Mesodermal cell (in vitro differentiated cells): ENCODE results near the gene F5.

Experiments
- H3K27ac ChIP-seq: 2 replicates; pipeline ENCODE4 v1.7.0; 2013; ENCODE audit warnings: mild to moderate bottlenecking, low read depth, low read length, moderate library complexity; ENCODE audit not compliant: severe bottlenecking
- H3K36me3 ChIP-seq: 2 replicates; pipeline ENCODE4 v1.7.1; 2013; ENCODE audit warnings: mild to moderate bottlenecking, low read length, moderate library complexity; ENCODE audit not compliant: control insufficient read depth, insufficient read depth
- H3K4me1 ChIP-seq: one replicate; pipeline ENCODE4 v1.7.1; 2013; ENCODE audit warnings: mild to moderate bottlenecking, low read length; ENCODE audit not compliant: insufficient read depth, control insufficient read depth, poor library complexity, severe bottlenecking
- H3K4me3 ChIP-seq: 2 replicates; pipeline ENCODE4 v1.7.0; 2013; ENCODE audit warnings: low read length, control low read depth, mild to moderate bottlenecking; ENCODE audit not compliant: insufficient read depth, poor library complexity, severe bottlenecking; ENCODE audit errors: extremely low read depth
- H3K9me3 ChIP-seq: 2 replicates; pipeline ENCODE4 v1.7.1; 2013; ENCODE audit warnings: mild to moderate bottlenecking, low read length, moderate library complexity; ENCODE audit not compliant: control insufficient read depth
- WGBS, 2 experiments: methylation state at CpG; one replicate each; pipeline ENCODE4 v1.1.5; 2013; ENCODE audit warnings: missing lambda C conversion rate in 2 of 2; ENCODE audit not compliant: insufficient coverage in 2 of 2; 5-methylcytosine and 5-hydroxymethylcytosine counted together

The F5 gene

DNA sequence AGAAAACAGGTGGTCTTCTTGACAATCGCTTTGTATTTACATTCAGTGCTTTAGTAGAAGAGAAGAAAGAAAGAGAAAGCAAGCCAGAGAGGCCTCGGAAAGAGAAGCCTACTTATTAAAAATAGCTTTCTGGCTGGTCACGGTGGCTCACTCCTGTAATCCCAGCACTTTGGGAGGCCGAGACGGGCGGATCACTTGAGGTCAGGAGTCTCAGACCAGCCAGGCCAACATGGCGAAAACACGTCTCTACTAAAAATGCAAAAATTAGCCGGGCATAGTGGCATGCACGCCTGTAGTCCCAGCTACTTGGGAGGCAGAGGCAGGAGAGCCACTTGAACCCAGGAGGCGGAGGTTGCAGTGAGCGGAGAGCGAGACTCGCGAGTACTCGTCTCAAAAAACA, 98.7 kb downstream of the F5 start:
- Histone ChIP-seq H3K27ac (peak overlapping the region; percentile 98), H3K4me1 (peaks cover 8% of the 10 kb centered on the region), H3K9me3 (no peaks in the 10 kb centered on the region), H3K36me3 (no peaks in the 10 kb centered on the region), H3K4me3 (no peak overlapping the region)
- WGBS, 2 experiments: 91 to 96% methylated on average over 10 to 12 of the region's 16 CpGs

DNA sequence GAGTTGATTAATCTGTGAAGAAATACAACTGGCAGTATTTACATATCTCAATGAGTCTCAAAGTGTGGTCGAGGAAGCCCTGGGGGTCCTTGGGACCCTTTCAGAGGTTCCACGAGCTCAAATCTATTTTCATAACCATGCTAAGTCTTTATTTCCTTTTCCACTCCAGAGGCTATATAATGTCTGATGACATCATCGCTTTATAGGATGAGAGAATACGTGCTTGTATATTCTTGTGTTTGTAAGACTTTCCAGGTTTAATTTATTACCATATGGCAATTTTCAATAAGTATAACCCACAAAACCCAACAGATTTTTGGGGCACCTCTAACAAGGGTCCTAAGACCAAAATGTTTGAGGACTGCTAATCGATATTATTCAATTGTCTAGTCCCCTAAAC, 99.1 kb downstream of the F5 start:
- Histone ChIP-seq H3K36me3 (no peaks in the 10 kb centered on the region), H3K27ac (peak overlapping the region; percentile 98), H3K4me3 (peak overlapping the region; percentile 73), H3K9me3 (no peaks in the 10 kb centered on the region), H3K4me1 (peaks cover 8% of the 10 kb centered on the region)
- WGBS, 2 experiments: 75 to 100% methylated on average over 2 of the region's 5 CpGs

DNA sequence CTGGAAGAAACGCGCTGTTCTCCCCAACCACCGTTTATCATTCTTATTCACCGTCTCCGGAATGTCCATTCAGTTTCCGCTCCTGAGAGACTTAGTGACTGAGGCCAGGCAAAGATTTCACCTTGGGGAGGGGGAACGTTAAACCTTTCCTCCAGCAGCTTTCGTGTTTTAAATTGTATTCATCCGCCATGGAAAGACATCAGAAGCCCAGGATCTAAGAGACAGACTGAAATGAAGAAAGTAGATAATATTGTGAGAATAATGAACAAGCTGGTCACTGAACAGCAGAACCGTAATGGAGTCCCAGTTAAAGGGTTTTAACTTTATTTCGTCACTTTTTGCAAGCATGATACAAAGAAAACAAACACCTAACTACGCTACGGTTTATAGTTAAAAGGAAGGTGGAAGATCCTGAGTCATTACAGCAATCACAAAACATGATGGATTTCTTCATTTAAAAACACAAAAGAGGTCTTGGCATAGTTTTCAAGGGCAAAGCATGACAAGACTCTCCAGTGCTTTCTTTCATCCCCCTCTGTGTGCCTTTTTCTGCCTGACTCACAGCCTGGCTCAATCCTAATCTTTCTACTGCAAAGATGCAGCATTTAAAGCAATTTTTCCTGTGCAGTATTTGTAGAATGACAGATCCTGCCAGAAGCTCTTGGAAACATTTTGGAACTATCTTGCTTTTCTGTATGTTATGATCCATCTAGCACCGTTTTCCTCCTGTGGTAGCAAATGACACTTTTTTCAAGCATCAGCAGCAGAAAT, 99.8 kb downstream of the F5 start:
- Histone ChIP-seq H3K36me3 (no peaks in the 10 kb centered on the region), H3K9me3 (no peaks in the 10 kb centered on the region), H3K4me3 (peak overlapping the region; percentile 73), H3K4me1 (peaks cover 8% of the 10 kb centered on the region), H3K27ac (peak overlapping the region; percentile 98)
- WGBS, 2 experiments: 8 to 18% methylated on average over 5 to 8 of the region's 14 CpGs

DNA sequence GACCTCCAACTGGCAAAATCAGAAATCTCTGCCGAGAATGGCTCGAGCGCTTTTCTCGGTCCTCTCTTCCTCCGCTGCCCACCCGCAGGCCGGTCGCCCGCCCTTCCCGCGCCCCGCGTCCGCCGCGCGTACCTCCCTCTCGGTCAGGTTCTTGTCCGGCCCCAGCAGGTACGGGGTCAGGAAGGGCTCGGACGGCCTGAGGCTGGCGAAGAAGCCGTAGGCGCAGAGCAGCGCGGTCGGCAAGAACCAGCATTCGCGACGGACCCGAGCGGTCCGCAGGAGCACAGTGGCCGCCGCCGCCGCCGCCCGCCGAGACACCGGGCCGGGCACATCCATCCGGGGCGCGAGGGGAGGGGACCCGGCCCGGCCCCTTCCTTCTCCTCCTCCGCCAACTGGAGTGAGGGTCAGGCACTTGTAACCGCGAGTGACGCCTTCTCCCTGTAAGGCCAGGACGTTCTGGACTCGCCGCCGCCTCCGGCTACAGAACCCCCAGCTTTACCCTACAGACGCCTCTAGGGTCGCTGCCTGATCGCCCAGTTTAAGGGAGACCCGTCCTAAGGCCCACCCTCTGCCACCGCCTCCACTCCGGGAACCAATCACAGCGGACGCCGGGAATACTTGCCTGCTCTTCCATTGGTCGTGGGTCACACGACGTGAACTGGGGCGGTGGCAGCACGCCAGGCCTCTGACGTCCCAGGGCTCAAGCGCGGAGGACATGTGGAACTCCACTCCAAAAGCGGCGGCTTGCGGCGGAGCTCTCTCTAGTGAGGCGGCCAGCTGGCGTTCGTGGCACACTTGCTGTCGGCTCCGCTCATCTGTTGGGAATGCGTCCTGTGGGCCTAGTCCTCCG, 100.6 kb downstream of the F5 start, which contains the start of gene SLC19A2:
Gene SLC19A2 (minus strand): TSS at position 514 of the 850 bp plus-strand sequence. CDS start 178 bp downstream, at position 336.
- WGBS, 2 experiments: 0 to 1% methylated on average over 55 to 66 of the region's 85 CpGs
- Histone ChIP-seq H3K36me3 (no peaks in the 10 kb centered on the region), H3K9me3 (no peaks in the 10 kb centered on the region), H3K4me3 (peak within 1 kb of the TSS; percentile 73), H3K4me1 (peaks cover 8% of the 10 kb centered on the region), H3K27ac (peak within 1 kb of the TSS; percentile 98)

- H3K36me3 ChIP-seq: no peaks in the 10 kb centered on the region
- H3K4me1 ChIP-seq: peaks cover 8% of the 10 kb centered on the region
- H3K4me3 ChIP-seq: peak overlapping the region; percentile 73
- 11 to 13% methylated on average over 13 to 14 of the region's 15 CpGs for WGBS, 2 experiments
- H3K27ac ChIP-seq: peak overlapping the region; percentile 98
- H3K9me3 ChIP-seq: no peaks in the 10 kb centered on the region
Measured at GRCh38 chr1:169484683-169485430, 101.4 kb downstream of the F5 start.

DNA sequence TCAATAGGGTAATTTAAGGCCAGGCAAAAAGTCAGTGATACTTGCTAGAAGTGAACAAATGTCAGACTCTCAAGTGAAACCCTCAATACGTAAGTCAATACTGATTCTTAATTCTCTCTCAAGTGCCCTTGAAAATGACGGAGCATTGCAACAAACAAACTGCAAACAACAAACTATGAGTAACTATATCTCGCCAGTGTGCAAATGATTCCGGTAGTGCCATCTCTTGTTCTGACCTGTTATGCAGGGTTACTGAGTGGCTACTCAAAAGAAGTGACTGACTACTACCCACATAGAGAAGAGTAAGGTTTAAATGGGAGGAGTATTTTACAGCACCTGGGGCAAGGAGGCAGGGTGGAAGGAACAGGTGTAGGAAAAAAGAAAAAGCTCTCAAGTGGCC, 102.2 kb downstream of the F5 start:
- Histone ChIP-seq H3K27ac (no peak overlapping the region), H3K4me1 (peaks cover 8% of the 10 kb centered on the region), H3K4me3 (peak overlapping the region; percentile 73)

GRCh38 chr1:169483500-169483966, 102.7 kb downstream of the F5 start:
- Histone ChIP-seq H3K4me3 (no peak overlapping the region), H3K27ac (no peak overlapping the region), H3K36me3 (no peaks in the 10 kb centered on the region), H3K4me1 (peaks cover 8% of the 10 kb centered on the region), H3K9me3 (no peaks in the 10 kb centered on the region)
- WGBS, 2 experiments: 91 to 92% methylated on average over 3 to 5 of the region's 5 CpGs

More for the DNA sequence above, 102.2 kb downstream of the F5 start:
- Histone ChIP-seq H3K36me3 (no peaks in the 10 kb centered on the region), H3K9me3 (no peaks in the 10 kb centered on the region)
- 87 to 100% methylated on average over 3 to 4 of the region's 4 CpGs for WGBS, 2 experiments

DNA sequence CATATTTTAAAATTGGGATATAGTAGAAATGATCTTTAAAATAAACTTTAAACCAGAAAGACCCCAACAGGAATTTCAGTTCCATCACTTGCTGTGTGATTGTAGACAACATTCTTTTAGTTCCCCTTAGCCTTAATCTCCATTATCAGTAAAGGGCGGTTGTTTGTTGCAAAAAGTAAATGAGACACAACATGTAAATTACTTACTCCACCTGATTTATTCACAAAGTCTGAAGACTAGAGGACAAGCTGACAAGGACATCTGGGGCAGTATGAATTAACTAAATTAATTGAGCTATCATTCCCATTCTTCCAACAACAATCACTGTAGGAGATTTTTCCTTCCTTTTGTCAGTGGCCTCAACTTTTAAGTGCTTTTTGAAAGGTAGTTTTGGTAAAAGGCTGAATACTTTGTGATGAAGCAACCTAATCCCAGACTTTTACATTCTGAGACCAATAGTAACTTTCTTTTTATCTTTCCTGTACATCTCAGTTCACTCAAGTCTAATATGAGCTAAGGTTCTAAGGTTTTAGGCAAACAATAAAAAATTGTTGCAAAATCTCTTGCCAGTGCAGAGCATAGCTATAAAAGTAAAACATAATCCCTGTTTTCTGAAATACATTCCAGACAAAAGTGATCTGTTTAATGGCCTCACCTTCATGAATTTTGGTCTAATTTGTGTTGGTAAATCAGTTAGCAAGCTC, 106.8 kb downstream of the F5 start:
- Histone ChIP-seq H3K27ac (no peak overlapping the region), H3K9me3 (no peaks in the 10 kb centered on the region), H3K4me1 (no peaks in the 10 kb centered on the region), H3K4me3 (no peak overlapping the region), H3K36me3 (peaks cover 12% of the 10 kb centered on the region)
- WGBS, 2 experiments: no CpG with 5 or more reads among the region's 1 CpG

GRCh38 chr1:169478094-169478672, 108.1 kb downstream of the F5 start:
- peaks cover 12% of the 10 kb centered on the region for H3K36me3 ChIP-seq
- no peaks in the 10 kb centered on the region for H3K9me3 ChIP-seq
- no peak overlapping the region for H3K4me3 ChIP-seq
- 83 to 91% methylated on average over 2 to 3 of the region's 5 CpGs for WGBS, 2 experiments
- H3K27ac ChIP-seq: no peak overlapping the region
- no peaks in the 10 kb centered on the region for H3K4me1 ChIP-seq
